ENCODE data around the gene ZMYND10. TPM values are rescaled to one million over a fixed set of nuclear protein-coding genes. Genes with fewer than 3 reads are reported as not detected.
"Not testable (repeated sequence)": the region's sequence is repeated elsewhere in the genome, so short reads cannot be mapped to it uniquely, and the experiment has no call there.

ZMYND10 gene
- total RNA-seq, 4 donors from 2014 or later: 0.30 to 1.7 (median 1.3) TPM; not detected in 1

GRCh38 chr3:50316657-50317242, 28.8 kb downstream of the ZMYND10 start:
- H3K36me3 ChIP-seq: peaks cover 0 to 60% (median 0%) of the 10 kb centered on the region in 3 donors
- H3K27me3 ChIP-seq: no peaks in the 10 kb centered on the region
- peaks cover 0 to 45% (median 33%) of the 10 kb centered on the region in 4 donors for H3K4me1 ChIP-seq
- TF ChIP-seq POLR2A (IDR thresholded peaks at IDR 0.05): no peak
- no peak for TF ChIP-seq CTCF (IDR thresholded peaks at IDR 0.05)
- TF ChIP-seq EP300 (IDR thresholded peaks at IDR 0.05): no peak
- 63 to 64% methylated on average over 9 of the region's 9 CpGs for WGBS, 2 donors
- H3K9me3 ChIP-seq: no peaks in the 10 kb centered on the region
- H3K27ac ChIP-seq: peak overlapping the region in 3 of 4 donors; percentile 5 to 99 (median 45)
- no peak overlapping the region for H3K4me3 ChIP-seq
- no peak for DNase-seq (ENCODE audit: low spot score in 2 of 2)

GRCh38 chr3:50314816-50315215, 30.7 kb downstream of the ZMYND10 start:
- Histone ChIP-seq H3K27me3 (no peaks in the 10 kb centered on the region), H3K4me3 (no peak overlapping the region), H3K36me3 (peaks cover 0 to 63% (median 0%) of the 10 kb centered on the region in 3 donors), H3K4me1 (peaks cover 0 to 38% (median 25%) of the 10 kb centered on the region in 4 donors), H3K9me3 (no peaks in the 10 kb centered on the region), H3K27ac (no peak overlapping the region)
- WGBS, 2 donors: 96 to 99% methylated on average over 4 of the region's 4 CpGs
- TF ChIP-seq POLR2A (IDR thresholded peaks at IDR 0.05): no peak
- no peak for TF ChIP-seq EP300 (IDR thresholded peaks at IDR 0.05)
- TF ChIP-seq CTCF (IDR thresholded peaks at IDR 0.05): no peak
- no peak for DNase-seq (ENCODE audit: low spot score in 2 of 2)

GRCh38 chr3:50314342-50314741, 31.2 kb downstream of the ZMYND10 start:
- no peak overlapping the region for H3K27ac ChIP-seq
- no peak overlapping the region for H3K4me3 ChIP-seq
- TF ChIP-seq CTCF (IDR thresholded peaks at IDR 0.05) (no peak), POLR2A (IDR thresholded peaks at IDR 0.05) (no peak), EP300 (IDR thresholded peaks at IDR 0.05) (no peak)
- H3K36me3 ChIP-seq: peaks cover 0 to 63% (median 0%) of the 10 kb centered on the region in 3 donors
- H3K4me1 ChIP-seq: peaks cover 0 to 35% (median 21%) of the 10 kb centered on the region in 4 donors
- no peak for DNase-seq (ENCODE audit: low spot score in 2 of 2)
- WGBS, 2 donors: 81 to 83% methylated on average over 3 of the region's 3 CpGs
- no peaks in the 10 kb centered on the region for H3K9me3 ChIP-seq
- H3K27me3 ChIP-seq: no peaks in the 10 kb centered on the region

GRCh38 chr3:50312041-50312440, 33.5 kb downstream of the ZMYND10 start:
- H3K36me3 ChIP-seq: peaks cover 0 to 58% (median 0%) of the 10 kb centered on the region in 3 donors

GRCh38 chr3:50304601-50305000, 40.9 kb downstream of the ZMYND10 start:
- no peak for TF ChIP-seq CTCF (IDR thresholded peaks at IDR 0.05)
- TF ChIP-seq POLR2A (IDR thresholded peaks at IDR 0.05): no peak
- TF ChIP-seq EP300 (IDR thresholded peaks at IDR 0.05): no peak

More at GRCh38 chr3:50312041-50312440, 33.5 kb downstream of the ZMYND10 start:
- not testable (repeated sequence) for H3K9me3 ChIP-seq; H3K4me3 ChIP-seq; H3K27me3 ChIP-seq; DNase-seq (ENCODE audit: low spot score in 2 of 2); H3K27ac ChIP-seq
- H3K4me1 ChIP-seq: peaks cover 0 to 12% (median 1%) of the 10 kb centered on the region in 4 donors
- 96 to 97% methylated on average over 14 to 16 of the region's 32 CpGs for WGBS, 2 donors

More at GRCh38 chr3:50304601-50305000, 40.9 kb downstream of the ZMYND10 start:
- Histone ChIP-seq H3K27me3 (no peaks in the 10 kb centered on the region), H3K27ac (peak overlapping the region in 2 of 4 donors; percentile 3 to 89), H3K36me3 (peaks cover 0 to 19% (median 0%) of the 10 kb centered on the region in 3 donors), H3K4me1 (peaks cover 0 to 44% (median 27%) of the 10 kb centered on the region in 4 donors), H3K4me3 (no peak overlapping the region), H3K9me3 (no peaks in the 10 kb centered on the region)
- no peak for DNase-seq (ENCODE audit: low spot score in 2 of 2)
